Type B pancreatic cell (in vitro differentiated cells): ENCODE measurements around the gene ZCCHC17. TPM values are rescaled to one million over a fixed set of nuclear protein-coding genes. Genes with fewer than 3 reads are reported as not detected.
"Not testable (repeated sequence)": the region's sequence is repeated elsewhere in the genome, so short reads cannot be mapped to it uniquely, and the experiment has no call there.

Experiments used
- DNase-seq: peaks from one replicate; pipeline ENCODE4 v3.0.0; 2021; ENCODE audit warnings: mixed read lengths; ENCODE audit not compliant: unreplicated experiment; ENCODE audit errors: extremely low spot score
- H3K27ac Mint-ChIP-seq: 2 replicates; pipeline ENCODE4 v1.8.0; 2021; ENCODE audit warnings: mild to moderate bottlenecking, mixed read lengths
- H3K27me3 Mint-ChIP-seq: 2 replicates; pipeline ENCODE4 v1.8.0; 2021; ENCODE audit warnings: mixed read lengths
- H3K36me3 Mint-ChIP-seq: 2 replicates; pipeline ENCODE4 v1.8.0; 2021; ENCODE audit warnings: mixed read lengths
- H3K4me1 Mint-ChIP-seq: one replicate; pipeline ENCODE4 v1.8.0; 2021; ENCODE audit warnings: mixed read lengths; ENCODE audit not compliant: unreplicated experiment
- H3K4me3 Mint-ChIP-seq: 2 replicates; pipeline ENCODE4 v1.8.0; 2021; ENCODE audit warnings: mild to moderate bottlenecking, mixed read lengths
- H3K9me3 Mint-ChIP-seq: 2 replicates; pipeline ENCODE4 v1.8.0; 2021; ENCODE audit warnings: mixed read lengths
- total RNA-seq: library from RNA; stranded (reverse); gene quantifications from 2 replicates; pipeline ENCODE4 v1.2.1, GENCODE V29; 2021; ENCODE audit warnings: low replicate concordance
- TF ChIP-seq, protein P1 (sequence below): fragments of 200-600 bp; sonication (generic); conservative IDR thresholded peaks from 2 replicates; pipeline ENCODE4 v1.5.0; 2021; ENCODE audit warnings: antibody characterized with exemption, mild to moderate bottlenecking

Gene ZCCHC17
- total RNA-seq, 1 donor from 2014 or later: 35.0 TPM

DNA sequence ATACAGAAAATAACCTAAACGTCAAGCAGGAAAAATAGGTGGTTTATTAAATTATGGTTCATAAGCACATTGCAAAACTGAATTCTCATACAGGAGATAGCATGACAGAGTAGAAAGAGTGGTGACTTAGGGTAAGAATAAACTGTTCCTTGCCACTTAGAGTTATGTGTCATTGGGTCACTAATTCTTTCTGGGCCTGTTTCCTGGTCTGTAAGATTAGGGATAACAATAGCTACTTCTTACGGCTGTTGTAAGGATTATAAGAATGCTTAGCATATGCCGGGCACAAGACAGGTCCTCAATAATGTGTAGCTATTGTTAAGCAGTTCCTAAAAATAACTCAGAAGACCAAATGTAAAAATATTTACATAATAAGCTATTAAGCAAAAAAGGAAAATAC, 24.5 kb upstream of the ZCCHC17 start:
- H3K27me3 Mint-ChIP-seq: no peaks in the 10 kb centered on the region
- H3K27ac Mint-ChIP-seq: no peak overlapping the region
- H3K9me3 Mint-ChIP-seq: no peaks in the 10 kb centered on the region
- H3K4me1 Mint-ChIP-seq: no peaks in the 10 kb centered on the region
- TF ChIP-seq, protein P1, sequence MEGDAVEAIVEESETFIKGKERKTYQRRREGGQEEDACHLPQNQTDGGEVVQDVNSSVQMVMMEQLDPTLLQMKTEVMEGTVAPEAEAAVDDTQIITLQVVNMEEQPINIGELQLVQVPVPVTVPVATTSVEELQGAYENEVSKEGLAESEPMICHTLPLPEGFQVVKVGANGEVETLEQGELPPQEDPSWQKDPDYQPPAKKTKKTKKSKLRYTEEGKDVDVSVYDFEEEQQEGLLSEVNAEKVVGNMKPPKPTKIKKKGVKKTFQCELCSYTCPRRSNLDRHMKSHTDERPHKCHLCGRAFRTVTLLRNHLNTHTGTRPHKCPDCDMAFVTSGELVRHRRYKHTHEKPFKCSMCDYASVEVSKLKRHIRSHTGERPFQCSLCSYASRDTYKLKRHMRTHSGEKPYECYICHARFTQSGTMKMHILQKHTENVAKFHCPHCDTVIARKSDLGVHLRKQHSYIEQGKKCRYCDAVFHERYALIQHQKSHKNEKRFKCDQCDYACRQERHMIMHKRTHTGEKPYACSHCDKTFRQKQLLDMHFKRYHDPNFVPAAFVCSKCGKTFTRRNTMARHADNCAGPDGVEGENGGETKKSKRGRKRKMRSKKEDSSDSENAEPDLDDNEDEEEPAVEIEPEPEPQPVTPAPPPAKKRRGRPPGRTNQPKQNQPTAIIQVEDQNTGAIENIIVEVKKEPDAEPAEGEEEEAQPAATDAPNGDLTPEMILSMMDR: no peak
- H3K36me3 Mint-ChIP-seq: peaks cover 24% of the 10 kb centered on the region
- no peak for DNase-seq
- H3K4me3 Mint-ChIP-seq: no peak overlapping the region

DNA sequence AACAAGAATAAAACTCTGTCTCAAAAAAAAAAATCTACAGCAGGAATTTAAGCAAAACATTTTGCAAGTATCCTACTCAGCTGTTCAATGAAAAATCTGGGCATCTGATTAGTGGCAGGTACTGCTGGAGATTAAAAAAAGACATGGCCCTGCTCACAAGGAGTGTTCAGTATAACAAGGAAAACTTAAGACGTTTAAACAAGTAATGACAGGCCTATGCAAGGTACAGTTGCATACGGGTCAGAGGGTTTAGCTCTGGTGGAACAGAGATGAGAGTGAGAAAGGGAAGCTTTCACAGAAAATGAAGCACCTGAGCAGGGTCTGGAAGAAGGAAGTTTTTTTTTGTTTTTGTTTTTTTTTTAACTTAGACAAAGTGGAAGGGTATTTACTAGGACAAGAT, 23.2 kb upstream of the ZCCHC17 start:
- no peaks in the 10 kb centered on the region for H3K27me3 Mint-ChIP-seq
- H3K9me3 Mint-ChIP-seq: no peaks in the 10 kb centered on the region
- H3K4me3 Mint-ChIP-seq: no peak overlapping the region
- TF ChIP-seq, protein P1: no peak
- no peak overlapping the region for H3K27ac Mint-ChIP-seq
- DNase-seq: no peak
- peaks cover 24% of the 10 kb centered on the region for H3K36me3 Mint-ChIP-seq
- no peaks in the 10 kb centered on the region for H3K4me1 Mint-ChIP-seq

DNA sequence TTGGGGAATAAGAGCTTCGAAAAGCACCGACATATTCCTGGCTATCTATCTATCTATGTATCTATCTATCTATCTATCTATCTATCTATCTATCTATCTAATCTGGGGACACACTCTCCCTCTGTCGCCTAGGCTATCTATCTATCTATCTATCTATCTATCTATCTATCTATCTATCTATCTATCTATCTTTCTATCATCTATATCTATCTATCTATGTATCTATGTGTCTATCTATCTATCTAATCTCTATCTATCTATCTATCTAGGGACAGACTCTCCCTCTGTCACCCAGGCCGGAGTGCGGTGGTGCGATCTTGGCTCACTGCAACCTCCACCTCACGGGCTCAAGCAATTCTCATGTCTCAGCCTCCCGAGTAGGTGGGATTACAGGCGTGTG, 14.4 kb upstream of the ZCCHC17 start:
- not testable (repeated sequence) for H3K4me3 Mint-ChIP-seq, DNase-seq, H3K27ac Mint-ChIP-seq, H3K27me3 Mint-ChIP-seq, H3K9me3 Mint-ChIP-seq, H3K4me1 Mint-ChIP-seq
- peaks cover 40% of the 10 kb centered on the region for H3K36me3 Mint-ChIP-seq

DNA sequence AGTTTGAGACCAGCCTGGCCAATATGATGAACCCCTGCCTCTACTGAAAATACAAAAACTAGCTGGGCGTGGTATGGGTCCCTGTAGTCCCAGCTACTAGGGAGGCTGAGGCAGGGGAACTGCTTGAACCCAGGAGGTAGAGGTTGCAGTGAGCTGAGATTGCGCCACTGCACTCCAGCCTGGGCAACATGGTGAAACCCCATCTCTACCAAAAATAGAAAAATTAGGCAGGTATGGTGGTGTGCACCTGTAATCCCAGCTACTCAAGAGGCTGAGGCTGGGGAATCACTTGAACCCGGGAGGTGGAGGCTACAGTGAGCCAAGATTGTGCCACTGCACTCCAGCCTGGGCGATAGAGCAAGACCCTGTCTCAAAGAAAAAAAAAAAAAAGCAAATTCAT, 9.0 kb upstream of the ZCCHC17 start:
- H3K9me3 Mint-ChIP-seq, H3K4me1 Mint-ChIP-seq, H3K27me3 Mint-ChIP-seq, H3K27ac Mint-ChIP-seq, H3K4me3 Mint-ChIP-seq, DNase-seq: not testable (repeated sequence)
- H3K36me3 Mint-ChIP-seq: peaks cover 31% of the 10 kb centered on the region

DNA sequence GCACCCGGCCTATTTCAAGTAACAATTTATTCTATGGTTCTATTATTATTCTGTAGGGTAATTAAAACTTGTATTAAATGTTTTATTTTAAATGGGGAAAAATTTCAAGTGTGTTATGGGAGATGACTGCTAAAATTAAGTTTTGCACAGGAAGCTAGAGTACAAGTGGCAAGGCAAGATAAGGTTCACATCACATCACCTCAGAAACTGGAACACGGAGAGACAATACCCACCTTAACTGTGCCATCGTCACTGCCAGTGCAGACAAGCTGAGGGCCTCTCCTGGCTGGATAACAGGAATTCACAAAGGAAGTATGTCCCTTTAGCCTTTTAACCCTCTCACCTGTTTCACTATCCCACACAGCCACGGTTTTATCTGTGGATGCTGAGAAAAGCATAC, 7.8 kb upstream of the ZCCHC17 start:
- no peak overlapping the region for H3K4me3 Mint-ChIP-seq
- no peak overlapping the region for H3K27ac Mint-ChIP-seq
- no peak for DNase-seq
- peaks cover 28% of the 10 kb centered on the region for H3K36me3 Mint-ChIP-seq
- TF ChIP-seq, protein P1: no peak
- no peaks in the 10 kb centered on the region for H3K9me3 Mint-ChIP-seq
- H3K27me3 Mint-ChIP-seq: no peaks in the 10 kb centered on the region
- no peaks in the 10 kb centered on the region for H3K4me1 Mint-ChIP-seq

DNA sequence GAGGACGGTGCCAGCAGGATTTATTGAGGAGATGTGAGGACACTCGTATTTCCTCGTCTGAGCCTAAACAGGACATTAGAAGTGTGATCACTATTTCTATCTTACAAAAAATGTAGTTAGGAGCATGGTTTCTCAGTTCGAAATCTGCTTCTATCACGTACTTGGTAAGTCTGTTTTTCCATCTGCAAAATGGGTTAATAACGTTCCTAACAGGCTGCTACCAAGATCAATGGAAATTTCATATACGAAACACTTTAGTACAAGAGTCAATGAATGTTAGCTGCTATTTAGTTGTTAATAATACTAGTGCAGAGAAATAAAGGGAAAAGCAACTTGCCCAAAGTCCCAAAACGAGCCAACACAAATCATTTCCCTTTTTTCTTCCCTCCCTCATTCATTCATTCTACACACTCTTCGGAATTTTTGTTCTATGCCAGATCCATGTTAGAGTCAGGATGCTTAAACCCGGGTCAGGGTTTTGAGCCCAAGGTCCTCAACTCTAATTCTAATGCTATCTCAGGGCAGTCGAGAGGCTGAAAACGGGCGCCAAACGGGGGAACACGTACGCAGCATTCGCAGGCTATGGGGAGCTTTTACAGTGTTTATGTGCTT, 852 bp upstream of the ZCCHC17 start:
- Mint-ChIP-seq H3K27ac (no peak overlapping the region), H3K4me3 (no peak overlapping the region), H3K4me1 (peaks cover 25% of the 10 kb centered on the region), H3K36me3 (peaks cover 6% of the 10 kb centered on the region), H3K9me3 (no peaks in the 10 kb centered on the region), H3K27me3 (no peaks in the 10 kb centered on the region)
- DNase-seq: no peak
- TF ChIP-seq, protein P1: no peak
